ENCODE results near the gene NOVA2. TPM values are rescaled to one million over a fixed set of nuclear protein-coding genes. Genes with fewer than 3 reads are reported as not detected.

The NOVA2 gene
- total and polyA plus RNA-seq, 2 of the 8 experiments (the other 6 are each of a cell fraction or from before 2014, with no cell fraction given), result 3.2 to 24.6 TPM

DNA sequence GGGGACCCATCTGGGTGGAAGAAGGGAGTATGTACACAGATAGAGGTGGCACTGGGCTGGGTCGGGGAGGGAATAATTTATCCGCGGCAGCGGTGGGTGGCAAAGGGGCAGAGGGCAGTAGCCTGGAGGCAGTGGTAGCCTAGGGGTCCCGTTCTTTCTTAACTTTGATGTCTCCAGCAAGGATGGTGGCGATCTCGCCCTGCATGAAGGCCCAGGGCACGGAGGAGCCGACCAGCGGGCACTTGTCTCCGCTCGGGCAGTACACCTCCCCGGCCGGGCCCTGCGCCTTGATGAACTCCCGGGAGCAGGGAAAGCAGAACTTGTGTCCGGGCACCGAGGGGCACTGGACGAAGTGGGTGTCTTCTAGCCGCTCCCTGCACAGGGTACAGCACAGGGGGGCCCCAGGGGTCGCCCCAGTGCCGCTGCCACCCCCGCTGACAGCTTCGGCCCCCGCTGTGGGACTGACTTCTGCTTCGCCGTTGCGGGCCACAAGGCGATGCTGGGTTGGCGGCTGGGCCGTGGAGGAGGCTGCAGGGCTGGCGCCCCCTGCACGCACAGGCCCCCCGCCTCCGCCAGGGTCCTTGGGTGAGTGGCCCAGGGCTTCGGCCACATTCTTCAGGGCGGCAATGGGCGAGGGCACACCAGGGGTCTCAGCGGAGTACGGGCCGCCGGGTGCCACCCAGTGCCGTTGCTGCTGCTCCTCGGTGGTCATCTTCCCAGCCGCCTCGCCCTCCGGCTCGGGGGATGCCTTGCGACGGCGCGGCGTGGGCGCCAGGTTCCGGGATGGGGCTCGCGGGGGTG, 89.6 kb downstream of the NOVA2 start (continued):
- TF ChIP-seq, protein P1, sequence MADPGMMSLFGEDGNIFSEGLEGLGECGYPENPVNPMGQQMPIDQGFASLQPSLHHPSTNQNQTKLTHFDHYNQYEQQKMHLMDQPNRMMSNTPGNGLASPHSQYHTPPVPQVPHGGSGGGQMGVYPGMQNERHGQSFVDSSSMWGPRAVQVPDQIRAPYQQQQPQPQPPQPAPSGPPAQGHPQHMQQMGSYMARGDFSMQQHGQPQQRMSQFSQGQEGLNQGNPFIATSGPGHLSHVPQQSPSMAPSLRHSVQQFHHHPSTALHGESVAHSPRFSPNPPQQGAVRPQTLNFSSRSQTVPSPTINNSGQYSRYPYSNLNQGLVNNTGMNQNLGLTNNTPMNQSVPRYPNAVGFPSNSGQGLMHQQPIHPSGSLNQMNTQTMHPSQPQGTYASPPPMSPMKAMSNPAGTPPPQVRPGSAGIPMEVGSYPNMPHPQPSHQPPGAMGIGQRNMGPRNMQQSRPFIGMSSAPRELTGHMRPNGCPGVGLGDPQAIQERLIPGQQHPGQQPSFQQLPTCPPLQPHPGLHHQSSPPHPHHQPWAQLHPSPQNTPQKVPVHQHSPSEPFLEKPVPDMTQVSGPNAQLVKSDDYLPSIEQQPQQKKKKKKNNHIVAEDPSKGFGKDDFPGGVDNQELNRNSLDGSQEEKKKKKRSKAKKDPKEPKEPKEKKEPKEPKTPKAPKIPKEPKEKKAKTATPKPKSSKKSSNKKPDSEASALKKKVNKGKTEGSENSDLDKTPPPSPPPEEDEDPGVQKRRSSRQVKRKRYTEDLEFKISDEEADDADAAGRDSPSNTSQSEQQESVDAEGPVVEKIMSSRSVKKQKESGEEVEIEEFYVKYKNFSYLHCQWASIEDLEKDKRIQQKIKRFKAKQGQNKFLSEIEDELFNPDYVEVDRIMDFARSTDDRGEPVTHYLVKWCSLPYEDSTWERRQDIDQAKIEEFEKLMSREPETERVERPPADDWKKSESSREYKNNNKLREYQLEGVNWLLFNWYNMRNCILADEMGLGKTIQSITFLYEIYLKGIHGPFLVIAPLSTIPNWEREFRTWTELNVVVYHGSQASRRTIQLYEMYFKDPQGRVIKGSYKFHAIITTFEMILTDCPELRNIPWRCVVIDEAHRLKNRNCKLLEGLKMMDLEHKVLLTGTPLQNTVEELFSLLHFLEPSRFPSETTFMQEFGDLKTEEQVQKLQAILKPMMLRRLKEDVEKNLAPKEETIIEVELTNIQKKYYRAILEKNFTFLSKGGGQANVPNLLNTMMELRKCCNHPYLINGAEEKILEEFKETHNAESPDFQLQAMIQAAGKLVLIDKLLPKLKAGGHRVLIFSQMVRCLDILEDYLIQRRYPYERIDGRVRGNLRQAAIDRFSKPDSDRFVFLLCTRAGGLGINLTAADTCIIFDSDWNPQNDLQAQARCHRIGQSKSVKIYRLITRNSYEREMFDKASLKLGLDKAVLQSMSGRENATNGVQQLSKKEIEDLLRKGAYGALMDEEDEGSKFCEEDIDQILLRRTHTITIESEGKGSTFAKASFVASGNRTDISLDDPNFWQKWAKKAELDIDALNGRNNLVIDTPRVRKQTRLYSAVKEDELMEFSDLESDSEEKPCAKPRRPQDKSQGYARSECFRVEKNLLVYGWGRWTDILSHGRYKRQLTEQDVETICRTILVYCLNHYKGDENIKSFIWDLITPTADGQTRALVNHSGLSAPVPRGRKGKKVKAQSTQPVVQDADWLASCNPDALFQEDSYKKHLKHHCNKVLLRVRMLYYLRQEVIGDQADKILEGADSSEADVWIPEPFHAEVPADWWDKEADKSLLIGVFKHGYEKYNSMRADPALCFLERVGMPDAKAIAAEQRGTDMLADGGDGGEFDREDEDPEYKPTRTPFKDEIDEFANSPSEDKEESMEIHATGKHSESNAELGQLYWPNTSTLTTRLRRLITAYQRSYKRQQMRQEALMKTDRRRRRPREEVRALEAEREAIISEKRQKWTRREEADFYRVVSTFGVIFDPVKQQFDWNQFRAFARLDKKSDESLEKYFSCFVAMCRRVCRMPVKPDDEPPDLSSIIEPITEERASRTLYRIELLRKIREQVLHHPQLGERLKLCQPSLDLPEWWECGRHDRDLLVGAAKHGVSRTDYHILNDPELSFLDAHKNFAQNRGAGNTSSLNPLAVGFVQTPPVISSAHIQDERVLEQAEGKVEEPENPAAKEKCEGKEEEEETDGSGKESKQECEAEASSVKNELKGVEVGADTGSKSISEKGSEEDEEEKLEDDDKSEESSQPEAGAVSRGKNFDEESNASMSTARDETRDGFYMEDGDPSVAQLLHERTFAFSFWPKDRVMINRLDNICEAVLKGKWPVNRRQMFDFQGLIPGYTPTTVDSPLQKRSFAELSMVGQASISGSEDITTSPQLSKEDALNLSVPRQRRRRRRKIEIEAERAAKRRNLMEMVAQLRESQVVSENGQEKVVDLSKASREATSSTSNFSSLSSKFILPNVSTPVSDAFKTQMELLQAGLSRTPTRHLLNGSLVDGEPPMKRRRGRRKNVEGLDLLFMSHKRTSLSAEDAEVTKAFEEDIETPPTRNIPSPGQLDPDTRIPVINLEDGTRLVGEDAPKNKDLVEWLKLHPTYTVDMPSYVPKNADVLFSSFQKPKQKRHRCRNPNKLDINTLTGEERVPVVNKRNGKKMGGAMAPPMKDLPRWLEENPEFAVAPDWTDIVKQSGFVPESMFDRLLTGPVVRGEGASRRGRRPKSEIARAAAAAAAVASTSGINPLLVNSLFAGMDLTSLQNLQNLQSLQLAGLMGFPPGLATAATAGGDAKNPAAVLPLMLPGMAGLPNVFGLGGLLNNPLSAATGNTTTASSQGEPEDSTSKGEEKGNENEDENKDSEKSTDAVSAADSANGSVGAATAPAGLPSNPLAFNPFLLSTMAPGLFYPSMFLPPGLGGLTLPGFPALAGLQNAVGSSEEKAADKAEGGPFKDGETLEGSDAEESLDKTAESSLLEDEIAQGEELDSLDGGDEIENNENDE (IDR thresholded peaks at IDR 0.05; ENCODE audit: insufficient replicate concordance, low read length), result no peak
- TF ChIP-seq ATF2 (IDR thresholded peaks at IDR 0.05; ENCODE audit: low read length), result no peak
- TF ChIP-seq TCF12 (IDR thresholded peaks at IDR 0.05; ENCODE audit: low read depth, low read length), result no peak
- no peak for TF ChIP-seq CEBPB (IDR thresholded peaks at IDR 0.05; ENCODE audit: low read depth, low read length)
- no peak for TF ChIP-seq CREB1 (IDR thresholded peaks at IDR 0.05)
